OCI-LY1 (cell line): ENCODE data around the gene DLG1.

ENCODE experiments used
- EZH2 ChIP-seq: fragments of 200-600 bp; sonication (generic), shearing (Covaris generic); IDR thresholded peaks from 2 replicates; pipeline ENCODE4 v1.8.0; 2017; ENCODE audit warnings: borderline replicate concordance, mixed run types, mild to moderate bottlenecking, antibody characterized with exemption, low read length, moderate library complexity, mixed read lengths
- TF ChIP-seq, protein P1 (sequence below): fragments of 200-600 bp; sonication (generic), shearing (Covaris generic); IDR thresholded peaks from 2 replicates; pipeline ENCODE4 v1.5.1; 2017; ENCODE audit warnings: mild to moderate bottlenecking, antibody characterized with exemption, low read length, moderate library complexity, mixed read lengths

- TF ChIP-seq, protein P1, sequence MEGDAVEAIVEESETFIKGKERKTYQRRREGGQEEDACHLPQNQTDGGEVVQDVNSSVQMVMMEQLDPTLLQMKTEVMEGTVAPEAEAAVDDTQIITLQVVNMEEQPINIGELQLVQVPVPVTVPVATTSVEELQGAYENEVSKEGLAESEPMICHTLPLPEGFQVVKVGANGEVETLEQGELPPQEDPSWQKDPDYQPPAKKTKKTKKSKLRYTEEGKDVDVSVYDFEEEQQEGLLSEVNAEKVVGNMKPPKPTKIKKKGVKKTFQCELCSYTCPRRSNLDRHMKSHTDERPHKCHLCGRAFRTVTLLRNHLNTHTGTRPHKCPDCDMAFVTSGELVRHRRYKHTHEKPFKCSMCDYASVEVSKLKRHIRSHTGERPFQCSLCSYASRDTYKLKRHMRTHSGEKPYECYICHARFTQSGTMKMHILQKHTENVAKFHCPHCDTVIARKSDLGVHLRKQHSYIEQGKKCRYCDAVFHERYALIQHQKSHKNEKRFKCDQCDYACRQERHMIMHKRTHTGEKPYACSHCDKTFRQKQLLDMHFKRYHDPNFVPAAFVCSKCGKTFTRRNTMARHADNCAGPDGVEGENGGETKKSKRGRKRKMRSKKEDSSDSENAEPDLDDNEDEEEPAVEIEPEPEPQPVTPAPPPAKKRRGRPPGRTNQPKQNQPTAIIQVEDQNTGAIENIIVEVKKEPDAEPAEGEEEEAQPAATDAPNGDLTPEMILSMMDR, result no peak
- no peak for TF ChIP-seq EZH2
Observed at GRCh38 chr3:197202694-197203093, 95.7 kb downstream of the DLG1 start.
